GM12878 (cell line): Measurements from ENCODE around the gene NUDT16L1. TPM values are rescaled to one million over a fixed set of nuclear protein-coding genes. Genes with fewer than 3 reads are reported as not detected.
A peak's percentile ranks its signal among the peaks of the same experiment; 100 is the strongest.

Source experiments
- CHD4 ChIP-seq: fragments of 200-600 bp; sonication (generic); IDR thresholded peaks from 2 replicates; pipeline ENCODE4 v1.6.1; 2016; ENCODE audit warnings: mild to moderate bottlenecking
- IKZF1 ChIP-seq: fragments of 450-650 bp; conservative IDR thresholded peaks from 2 replicates; pipeline ENCODE4 v1.6.1; 2017; ENCODE audit warnings: antibody characterized with exemption, mild to moderate bottlenecking
- polyA plus RNA-seq, 11 experiments: library from polyadenylated mRNA; depleted of rRNA in 4 of 11; unstranded in 6 of 11; stranded (reverse) in 5 of 11; fragments of >200 nt; fragmentation: Nextera tagmentation in 4 of 11; fragmentation: Illumina TruSeq in 1 of 11; extraction: Ambion mirVana in 4 of 11; extraction: Trizol in 1 of 11; gene quantifications; 1 replicate in 1 of 11; 2 replicates in 10 of 11; pipeline versions ENCODE4 v1.2.1 to v1.2.3, GENCODE V29; 2011 to 2016; ENCODE audit warnings: inconsistent platforms in 2 of 11, missing spikeins in 2 of 11, low read depth in 1 of 11
- total RNA-seq, 4 experiments: library from RNA; depleted of rRNA in 3 of 4; stranded (reverse); fragments of >200 nt in 3 of 4; fragmentation: Illumina TruSeq in 1 of 4; extraction: Trizol in 1 of 4; gene quantifications; 2 replicates each; pipeline versions ENCODE4 v1.2.1 to v1.2.3, GENCODE V29; 2013 to 2021
- TF ChIP-seq, protein P1 (sequence below): fragments of 450-650 bp; conservative IDR thresholded peaks from 2 replicates; pipeline ENCODE4 v1.6.1; 2017; ENCODE audit warnings: mild to moderate bottlenecking, moderate library complexity
- TF ChIP-seq, protein P2 (sequence below): fragments of 450-650 bp; IDR thresholded peaks from 2 replicates; pipeline ENCODE4 v1.6.1; 2016; ENCODE audit warnings: mild to moderate bottlenecking, moderate library complexity, borderline replicate concordance

The NUDT16L1 gene
- total and polyA plus RNA-seq, 10 of the 15 experiments (the other 5 are each of a cell fraction or from before 2014, with no cell fraction given): 1.4 to 77.7 (median 28.9) TPM

GRCh38 chr16:4733747-4734062, 40.3 kb downstream of the NUDT16L1 start (continued):
- TF ChIP-seq, protein P1, sequence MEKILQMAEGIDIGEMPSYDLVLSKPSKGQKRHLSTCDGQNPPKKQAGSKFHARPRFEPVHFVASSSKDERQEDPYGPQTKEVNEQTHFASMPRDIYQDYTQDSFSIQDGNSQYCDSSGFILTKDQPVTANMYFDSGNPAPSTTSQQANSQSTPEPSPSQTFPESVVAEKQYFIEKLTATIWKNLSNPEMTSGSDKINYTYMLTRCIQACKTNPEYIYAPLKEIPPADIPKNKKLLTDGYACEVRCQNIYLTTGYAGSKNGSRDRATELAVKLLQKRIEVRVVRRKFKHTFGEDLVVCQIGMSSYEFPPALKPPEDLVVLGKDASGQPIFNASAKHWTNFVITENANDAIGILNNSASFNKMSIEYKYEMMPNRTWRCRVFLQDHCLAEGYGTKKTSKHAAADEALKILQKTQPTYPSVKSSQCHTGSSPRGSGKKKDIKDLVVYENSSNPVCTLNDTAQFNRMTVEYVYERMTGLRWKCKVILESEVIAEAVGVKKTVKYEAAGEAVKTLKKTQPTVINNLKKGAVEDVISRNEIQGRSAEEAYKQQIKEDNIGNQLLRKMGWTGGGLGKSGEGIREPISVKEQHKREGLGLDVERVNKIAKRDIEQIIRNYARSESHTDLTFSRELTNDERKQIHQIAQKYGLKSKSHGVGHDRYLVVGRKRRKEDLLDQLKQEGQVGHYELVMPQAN: 0 out of 2 replicates have a peak, but pooled peaks have one; percentile 10
- TF ChIP-seq IKZF1 (no peak), CHD4 (no peak)
- TF ChIP-seq, protein P2, sequence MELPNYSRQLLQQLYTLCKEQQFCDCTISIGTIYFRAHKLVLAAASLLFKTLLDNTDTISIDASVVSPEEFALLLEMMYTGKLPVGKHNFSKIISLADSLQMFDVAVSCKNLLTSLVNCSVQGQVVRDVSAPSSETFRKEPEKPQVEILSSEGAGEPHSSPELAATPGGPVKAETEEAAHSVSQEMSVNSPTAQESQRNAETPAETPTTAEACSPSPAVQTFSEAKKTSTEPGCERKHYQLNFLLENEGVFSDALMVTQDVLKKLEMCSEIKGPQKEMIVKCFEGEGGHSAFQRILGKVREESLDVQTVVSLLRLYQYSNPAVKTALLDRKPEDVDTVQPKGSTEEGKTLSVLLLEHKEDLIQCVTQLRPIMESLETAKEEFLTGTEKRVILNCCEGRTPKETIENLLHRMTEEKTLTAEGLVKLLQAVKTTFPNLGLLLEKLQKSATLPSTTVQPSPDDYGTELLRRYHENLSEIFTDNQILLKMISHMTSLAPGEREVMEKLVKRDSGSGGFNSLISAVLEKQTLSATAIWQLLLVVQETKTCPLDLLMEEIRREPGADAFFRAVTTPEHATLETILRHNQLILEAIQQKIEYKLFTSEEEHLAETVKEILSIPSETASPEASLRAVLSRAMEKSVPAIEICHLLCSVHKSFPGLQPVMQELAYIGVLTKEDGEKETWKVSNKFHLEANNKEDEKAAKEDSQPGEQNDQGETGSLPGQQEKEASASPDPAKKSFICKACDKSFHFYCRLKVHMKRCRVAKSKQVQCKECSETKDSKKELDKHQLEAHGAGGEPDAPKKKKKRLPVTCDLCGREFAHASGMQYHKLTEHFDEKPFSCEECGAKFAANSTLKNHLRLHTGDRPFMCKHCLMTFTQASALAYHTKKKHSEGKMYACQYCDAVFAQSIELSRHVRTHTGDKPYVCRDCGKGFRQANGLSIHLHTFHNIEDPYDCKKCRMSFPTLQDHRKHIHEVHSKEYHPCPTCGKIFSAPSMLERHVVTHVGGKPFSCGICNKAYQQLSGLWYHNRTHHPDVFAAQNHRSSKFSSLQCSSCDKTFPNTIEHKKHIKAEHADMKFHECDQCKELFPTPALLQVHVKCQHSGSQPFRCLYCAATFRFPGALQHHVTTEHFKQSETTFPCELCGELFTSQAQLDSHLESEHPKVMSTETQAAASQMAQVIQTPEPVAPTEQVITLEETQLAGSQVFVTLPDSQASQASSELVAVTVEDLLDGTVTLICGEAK: no peak
